ENCODE data around the gene RHEB. TPM values are rescaled to one million over a fixed set of nuclear protein-coding genes. Genes with fewer than 3 reads are reported as not detected.

The RHEB gene
- total RNA-seq, 2 experiments from 2014 or later, result 62.0 to 64.6 TPM

GRCh38 chr7:151426441-151426903 is 93.2 kb downstream of the RHEB start:
- intact Hi-C loops (cut with micrococcal nuclease), result no loop called here
- H3K27me3 Mint-ChIP-seq, result no peaks in the 10 kb centered on the region
- ChIA-PET POLR2A (no interaction called here), CTCF (interaction anchor here (1.0 kb wide), 1 partner anchor 22 kb away, joined by 3 read pairs; no protein-coding TSS in a partner anchor)
- no peaks in the 10 kb centered on the region for H3K36me3 Mint-ChIP-seq
- DNase-seq, result no peak
- peaks cover 13% of the 10 kb centered on the region for H3K9me3 Mint-ChIP-seq
- H3K4me3 Mint-ChIP-seq, result no peak overlapping the region
- peaks cover 31% of the 10 kb centered on the region for H3K4me1 Mint-ChIP-seq (ENCODE audit: low read depth)
- no peak overlapping the region for H3K27ac Mint-ChIP-seq

DNA sequence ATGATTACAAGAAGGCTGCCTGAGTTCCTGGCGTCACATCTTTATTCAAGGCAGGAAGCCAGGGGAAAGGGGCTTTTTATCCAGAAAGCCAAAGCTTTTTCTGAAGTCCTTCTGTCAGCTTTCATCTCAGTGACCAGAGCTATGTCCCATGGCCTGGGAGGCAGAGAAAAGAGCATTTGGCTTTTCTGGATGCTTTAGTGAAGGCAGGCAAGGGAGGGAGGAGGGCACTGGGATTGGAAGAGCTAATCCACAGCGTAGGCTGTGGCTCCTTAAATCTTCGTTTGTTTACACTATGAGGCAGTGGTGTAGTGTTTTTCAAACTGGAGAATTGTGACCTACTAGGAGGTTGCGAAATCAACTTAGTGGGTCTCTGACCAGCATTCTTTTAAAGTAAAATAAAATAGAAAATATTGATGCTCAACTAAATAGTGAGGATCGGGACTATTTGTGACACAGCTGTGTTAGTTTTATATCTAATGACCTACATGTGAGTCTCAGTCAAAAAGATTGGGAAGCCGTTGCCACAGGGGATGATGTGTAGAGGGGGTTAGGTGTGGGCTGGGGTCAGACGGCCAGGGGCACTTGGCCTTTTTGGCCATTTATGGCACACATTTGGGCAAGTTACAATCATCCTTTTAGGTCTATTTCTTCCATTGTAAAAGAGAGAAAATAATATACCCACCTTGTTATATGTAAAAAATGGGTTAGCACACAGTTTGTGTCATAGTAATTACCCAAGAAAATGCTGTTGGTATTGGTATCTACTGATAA is 93.8 kb downstream of the RHEB start:
- DNase-seq, result no peak

GRCh38 chr7:151424799-151425198 is 94.9 kb downstream of the RHEB start:
- H3K4me1 Mint-ChIP-seq (ENCODE audit: low read depth), result peaks cover 22% of the 10 kb centered on the region
- DNase-seq, result no peak
- H3K27me3 Mint-ChIP-seq, result no peaks in the 10 kb centered on the region
- no peaks in the 10 kb centered on the region for H3K36me3 Mint-ChIP-seq
- intact Hi-C loops (cut with micrococcal nuclease), result no loop called here
- ChIA-PET CTCF (interaction anchor here (0.9 kb wide), 1 partner anchor 24 kb away, joined by 3 read pairs; no protein-coding TSS in a partner anchor), POLR2A (no interaction called here)
- H3K9me3 Mint-ChIP-seq, result peaks cover 20% of the 10 kb centered on the region
- H3K4me3 Mint-ChIP-seq, result no peak overlapping the region
- no peak overlapping the region for H3K27ac Mint-ChIP-seq

More for the DNA sequence above, 93.8 kb downstream of the RHEB start:
- POLR2A ChIA-PET, result no interaction called here
- Mint-ChIP-seq H3K27ac (no peak overlapping the region), H3K9me3 (peaks cover 13% of the 10 kb centered on the region), H3K36me3 (no peaks in the 10 kb centered on the region), H3K27me3 (no peaks in the 10 kb centered on the region), H3K4me1 (ENCODE audit: low read depth) (peaks cover 30% of the 10 kb centered on the region), H3K4me3 (no peak overlapping the region)
- intact Hi-C loops (cut with micrococcal nuclease), result no loop called here
- CTCF ChIA-PET, result interaction anchor here (0.9 to 1.0 kb wide), 2 partner anchors 22 to 23 kb away, joined by 3 read pairs; no protein-coding TSS in a partner anchor

GRCh38 chr7:151423936-151424335 is 95.8 kb downstream of the RHEB start:
- Mint-ChIP-seq H3K36me3 (no peaks in the 10 kb centered on the region), H3K4me1 (ENCODE audit: low read depth) (peaks cover 13% of the 10 kb centered on the region), H3K27ac (no peak overlapping the region), H3K9me3 (peaks cover 23% of the 10 kb centered on the region), H3K4me3 (no peak overlapping the region), H3K27me3 (no peaks in the 10 kb centered on the region)
- ChIA-PET CTCF (no interaction called here), POLR2A (interaction anchor here (0.8 kb wide), 1 partner anchor 703 kb away, joined by 3 read pairs; no protein-coding TSS in a partner anchor)
- intact Hi-C loops (cut with micrococcal nuclease), result no loop called here
- no peak for DNase-seq

DNA sequence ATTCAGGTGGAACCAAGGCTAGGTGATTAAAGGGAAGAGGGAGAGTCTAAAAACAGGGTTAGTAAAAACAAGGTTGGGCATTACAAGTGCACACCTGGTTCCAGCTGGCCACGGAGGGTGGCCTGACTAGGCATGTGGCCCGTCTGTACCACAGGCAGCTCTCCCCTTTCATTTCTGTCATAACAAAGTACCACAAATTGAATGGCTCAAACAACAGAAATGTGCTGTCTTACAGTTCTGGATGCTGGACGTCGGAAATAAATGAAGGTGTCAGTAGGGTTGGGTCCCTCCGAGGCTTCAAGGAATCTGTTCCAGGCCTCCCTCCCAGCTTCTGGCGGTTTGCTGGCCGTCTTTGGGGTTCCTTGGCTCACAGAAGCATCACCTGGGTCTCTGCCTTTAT is 96.5 kb downstream of the RHEB start:
- CTCF ChIA-PET, result interaction anchor here (1.7 kb wide), 1 partner anchor 25 kb away, joined by 7 read pairs; no protein-coding TSS in a partner anchor
- no peak for DNase-seq
- POLR2A ChIA-PET, result interaction anchor here (0.8 kb wide), 1 partner anchor 703 kb away, joined by 3 read pairs; no protein-coding TSS in a partner anchor
- Mint-ChIP-seq H3K27ac (no peak overlapping the region), H3K4me1 (ENCODE audit: low read depth) (peaks cover 6% of the 10 kb centered on the region), H3K4me3 (no peak overlapping the region), H3K36me3 (no peaks in the 10 kb centered on the region), H3K9me3 (peaks cover 25% of the 10 kb centered on the region), H3K27me3 (no peaks in the 10 kb centered on the region)
- intact Hi-C loops (cut with micrococcal nuclease), result no loop called here

- Mint-ChIP-seq H3K4me3 (no peak overlapping the region), H3K27ac (no peak overlapping the region), H3K36me3 (peaks cover 1% of the 10 kb centered on the region), H3K27me3 (no peaks in the 10 kb centered on the region), H3K9me3 (peaks cover 27% of the 10 kb centered on the region), H3K4me1 (ENCODE audit: low read depth) (no peaks in the 10 kb centered on the region)
- intact Hi-C loops (cut with micrococcal nuclease), result no loop called here
- no peak for DNase-seq
- ChIA-PET POLR2A (no interaction called here), CTCF (interaction anchor here (1.7 kb wide), 1 partner anchor 26 kb away, joined by 7 read pairs; no protein-coding TSS in a partner anchor)
These were observed 97.5 kb downstream of the RHEB start for GRCh38 chr7:151422212-151422611.

- peaks cover 3% of the 10 kb centered on the region for H3K27me3 Mint-ChIP-seq
- CTCF ChIA-PET, result interaction anchor here (1.5 kb wide), 1 partner anchor 28 kb away, joined by 5 read pairs; no protein-coding TSS in a partner anchor
- no peak overlapping the region for H3K27ac Mint-ChIP-seq
- intact Hi-C loops (cut with micrococcal nuclease), result no loop called here
- H3K9me3 Mint-ChIP-seq, result peaks cover 27% of the 10 kb centered on the region
- DNase-seq, result no peak
- POLR2A ChIA-PET, result no interaction called here
- H3K4me3 Mint-ChIP-seq, result no peak overlapping the region
- peaks cover 1% of the 10 kb centered on the region for H3K36me3 Mint-ChIP-seq
- H3K4me1 Mint-ChIP-seq (ENCODE audit: low read depth), result no peaks in the 10 kb centered on the region
These were observed 99.6 kb downstream of the RHEB start for GRCh38 chr7:151420144-151420543.

DNA sequence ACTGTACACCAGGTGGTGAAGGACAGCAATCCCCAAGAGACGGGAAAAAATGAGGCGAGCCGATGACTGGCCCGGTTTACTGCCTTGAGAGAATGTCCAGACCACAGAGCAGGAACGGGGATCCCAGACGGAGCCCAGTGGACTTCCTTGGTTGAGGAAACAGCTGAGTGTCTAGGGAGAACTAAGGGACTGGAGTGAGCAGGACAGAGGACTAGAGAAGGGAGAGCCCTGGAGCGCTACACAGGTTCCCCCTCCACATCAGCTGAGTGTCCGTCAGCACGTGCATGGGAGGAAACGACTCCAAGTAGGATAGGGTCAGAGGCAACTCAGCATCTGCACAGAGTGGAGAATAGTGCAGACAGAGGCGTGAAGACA is 102.8 kb downstream of the RHEB start:
- H3K36me3 Mint-ChIP-seq, result peaks cover 1% of the 10 kb centered on the region
- CTCF ChIA-PET, result interaction anchor here (1.4 to 1.8 kb wide), 2 partner anchors 31 to 48 kb away, joined by 4 to 6 read pairs; no protein-coding TSS in a partner anchor
- no peak overlapping the region for H3K4me3 Mint-ChIP-seq
- H3K27me3 Mint-ChIP-seq, result peaks cover 7% of the 10 kb centered on the region
- peaks cover 24% of the 10 kb centered on the region for H3K4me1 Mint-ChIP-seq (ENCODE audit: low read depth)
- POLR2A ChIA-PET, result no interaction called here
- H3K9me3 Mint-ChIP-seq, result peaks cover 18% of the 10 kb centered on the region
- no peak for DNase-seq
- H3K27ac Mint-ChIP-seq, result no peak overlapping the region
- intact Hi-C loops (cut with micrococcal nuclease), result no loop called here

- peaks cover 13% of the 10 kb centered on the region for H3K9me3 Mint-ChIP-seq
- ChIA-PET POLR2A (no interaction called here), CTCF (interaction anchor here (0.9 to 1.8 kb wide), 3 partner anchors 32 to 48 kb away, joined by 3 to 6 read pairs (median 4); no protein-coding TSS in a partner anchor)
- intact Hi-C loops (cut with micrococcal nuclease), result no loop called here
- H3K4me3 Mint-ChIP-seq, result no peak overlapping the region
- DNase-seq, result no peak
- H3K27ac Mint-ChIP-seq, result no peak overlapping the region
- peaks cover 24% of the 10 kb centered on the region for H3K4me1 Mint-ChIP-seq (ENCODE audit: low read depth)
- peaks cover 1% of the 10 kb centered on the region for H3K36me3 Mint-ChIP-seq
- H3K27me3 Mint-ChIP-seq, result peaks cover 9% of the 10 kb centered on the region
These were observed 103.4 kb downstream of the RHEB start for GRCh38 chr7:151416112-151416940.

Small RNAs within 50 kb of the gene (microRNA-seq; reads per million reads assigned to microRNA genes)
- gene MIR3907 (ENCODE audit: borderline microRNAs expressed, borderline number of aligned reads, borderline replicate concordance), result not detected

Other genes with a start within 250 kb of the RHEB start
- 10 to 100 TPM; 48.0 to 48.6 TPM for gene NUB1, start 178.1 kb downstream of the RHEB start, total RNA-seq
- gene WDR86, start 109.9 kb downstream of the RHEB start, total RNA-seq, result under 1 TPM; 0.17 to 0.43 TPM
- under 1 TPM in 1 of 2 experiments, not detected in 1; 0.21 TPM for gene CRYGN, start 79.8 kb downstream of the RHEB start, total RNA-seq

Measured in activated CD4-positive, alpha-beta memory T cell treated with anti-CD3 and anti-CD28 coated beads for 36 hours (primary cell).